NB4 (cell line): ENCODE measurements around the gene TANC1.

Source experiments
- DNase-seq: peaks from one replicate; pipeline ENCODE4 v3.0.0; 2010; ENCODE audit warnings: low read depth
- H3K4me3 ChIP-seq: one replicate; pipeline ENCODE4 v1.5.1; 2011; ENCODE audit warnings: mild to moderate bottlenecking, low read depth, low read length, moderate library complexity
- CTCF ChIP-seq: IDR thresholded peaks from one replicate; pipeline ENCODE4 v1.5.1; 2012; ENCODE audit warnings: low read depth, low read length
- MAX ChIP-seq: IDR thresholded peaks from 2 replicates; pipeline ENCODE4 v1.6.1; 2011; ENCODE audit warnings: low read depth, low read length
- MYC ChIP-seq: IDR thresholded peaks from 2 replicates; pipeline ENCODE4 v1.6.1; 2011; ENCODE audit warnings: low read depth, low read length
- POLR2A ChIP-seq: IDR thresholded peaks from 2 replicates; pipeline ENCODE4 v1.6.1; 2011; ENCODE audit warnings: mild to moderate bottlenecking; ENCODE audit not compliant: insufficient read length; ENCODE audit errors: extremely low read depth

The TANC1 gene

GRCh38 chr2:159084384-159085370 lies 116.2 kb downstream of the TANC1 start:
- TF ChIP-seq MAX: no peak
- TF ChIP-seq MYC: no peak
- no peak for TF ChIP-seq CTCF
- TF ChIP-seq POLR2A: no peak
- no peak for DNase-seq
- H3K4me3 ChIP-seq: no peak overlapping the region

- H3K4me3 ChIP-seq: no peak overlapping the region
- no peak for DNase-seq
- TF ChIP-seq CTCF (no peak), MYC (no peak), MAX (no peak), POLR2A (no peak)
Measured at GRCh38 chr2:159086342-159086741, 117.9 kb downstream of the TANC1 start.

GRCh38 chr2:159086826-159087225 lies 118.4 kb downstream of the TANC1 start:
- TF ChIP-seq MYC (no peak), CTCF (no peak), MAX (no peak), POLR2A (no peak)
- no peak for DNase-seq
- H3K4me3 ChIP-seq: no peak overlapping the region

- TF ChIP-seq MYC (no peak), MAX (no peak), POLR2A (no peak), CTCF (no peak)
- DNase-seq: peak; percentile 59
- H3K4me3 ChIP-seq: no peak overlapping the region
Measured at GRCh38 chr2:159088906-159089305, 120.5 kb downstream of the TANC1 start.

GRCh38 chr2:159089543-159089942 lies 121.1 kb downstream of the TANC1 start:
- no peak for DNase-seq
- H3K4me3 ChIP-seq: no peak overlapping the region
- no peak for TF ChIP-seq CTCF
- no peak for TF ChIP-seq MYC
- TF ChIP-seq MAX: 0 out of 2 replicates have a peak, but pooled peaks have one; percentile 5
- no peak for TF ChIP-seq POLR2A
